IPS-NIHi7 (cell line): ENCODE data around the gene LRRC45.

ENCODE experiments used
- DNase-seq: peaks from one replicate; pipeline ENCODE4 v3.0.0; 2012; ENCODE audit warnings: mixed read lengths; ENCODE audit errors: extremely low spot score

LRRC45 gene

DNA sequence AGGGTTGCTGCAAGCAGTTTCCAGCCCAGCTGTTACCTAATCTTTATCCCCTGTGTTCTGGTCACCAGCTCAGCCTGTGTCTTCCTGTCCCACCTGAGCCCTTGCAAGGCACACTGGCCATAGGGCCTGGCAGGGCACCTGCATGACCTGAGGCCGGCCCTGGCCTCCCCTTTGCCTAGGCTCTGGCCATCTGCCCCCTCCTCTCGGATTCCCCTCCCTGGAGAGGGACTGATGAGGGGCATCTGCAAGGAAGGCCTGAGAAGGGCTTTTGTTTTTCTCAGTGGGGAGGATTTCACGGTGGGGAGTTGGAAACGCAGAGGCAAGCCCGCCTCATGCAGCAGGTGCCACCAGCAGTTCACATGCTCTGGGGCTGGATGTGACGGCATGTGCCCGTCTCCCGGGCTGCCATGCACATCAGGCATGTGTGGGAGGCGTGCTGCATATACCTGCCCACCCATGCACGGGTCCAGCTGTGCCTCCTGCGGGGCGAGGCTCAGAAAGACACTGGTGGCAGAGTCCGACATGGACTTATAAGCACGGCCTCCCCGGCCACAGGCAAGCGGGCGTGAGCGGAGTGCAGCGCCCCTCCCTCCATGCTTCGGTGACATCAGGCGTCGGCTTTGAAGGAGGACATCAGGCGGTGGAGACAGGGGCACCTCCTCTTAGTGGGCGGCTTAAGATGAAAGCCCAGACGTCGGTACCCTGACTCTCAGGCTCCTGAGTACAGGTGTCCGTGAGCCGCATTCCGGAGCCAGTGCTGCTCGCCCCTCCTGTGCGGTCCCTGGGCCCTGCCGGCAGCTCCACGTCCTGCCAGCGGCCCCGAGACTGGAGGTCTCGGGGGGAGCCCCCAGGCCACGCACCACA lies 29.1 kb upstream of the LRRC45 start:
- DNase-seq = no peak

GRCh38 chr17:81994593-81995462 lies 28.3 kb upstream of the LRRC45 start:
- DNase-seq = no peak

GRCh38 chr17:81995463-81996231 lies 27.5 kb upstream of the LRRC45 start:
- no peak for DNase-seq

DNA sequence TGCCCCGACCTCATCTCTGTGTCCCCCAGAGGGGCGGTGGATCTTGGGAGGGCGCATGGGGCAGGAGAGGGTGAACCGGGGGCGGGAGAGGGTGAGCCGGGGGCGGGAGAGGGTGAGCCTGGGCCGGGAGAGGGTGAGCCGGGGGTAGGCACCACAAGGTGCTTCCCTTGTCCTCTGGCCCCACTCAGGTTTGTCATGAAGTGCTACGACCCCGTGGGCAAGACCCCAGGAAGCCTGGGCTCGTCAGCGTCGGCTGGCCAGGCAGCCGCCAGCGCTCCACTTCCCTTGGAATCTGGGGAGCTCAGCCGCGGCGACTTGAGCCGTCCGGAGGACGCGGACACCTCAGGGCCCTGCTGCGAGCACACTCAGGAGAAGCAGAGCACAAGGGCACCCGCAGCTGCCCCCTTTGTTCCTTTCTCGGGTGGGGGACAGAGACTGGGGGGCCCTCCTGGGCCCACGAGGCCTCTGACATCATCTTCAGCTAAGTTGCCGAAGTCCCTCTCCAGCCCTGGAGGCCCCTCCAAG lies 26.8 kb upstream of the LRRC45 start:
- DNase-seq = no peak

DNA sequence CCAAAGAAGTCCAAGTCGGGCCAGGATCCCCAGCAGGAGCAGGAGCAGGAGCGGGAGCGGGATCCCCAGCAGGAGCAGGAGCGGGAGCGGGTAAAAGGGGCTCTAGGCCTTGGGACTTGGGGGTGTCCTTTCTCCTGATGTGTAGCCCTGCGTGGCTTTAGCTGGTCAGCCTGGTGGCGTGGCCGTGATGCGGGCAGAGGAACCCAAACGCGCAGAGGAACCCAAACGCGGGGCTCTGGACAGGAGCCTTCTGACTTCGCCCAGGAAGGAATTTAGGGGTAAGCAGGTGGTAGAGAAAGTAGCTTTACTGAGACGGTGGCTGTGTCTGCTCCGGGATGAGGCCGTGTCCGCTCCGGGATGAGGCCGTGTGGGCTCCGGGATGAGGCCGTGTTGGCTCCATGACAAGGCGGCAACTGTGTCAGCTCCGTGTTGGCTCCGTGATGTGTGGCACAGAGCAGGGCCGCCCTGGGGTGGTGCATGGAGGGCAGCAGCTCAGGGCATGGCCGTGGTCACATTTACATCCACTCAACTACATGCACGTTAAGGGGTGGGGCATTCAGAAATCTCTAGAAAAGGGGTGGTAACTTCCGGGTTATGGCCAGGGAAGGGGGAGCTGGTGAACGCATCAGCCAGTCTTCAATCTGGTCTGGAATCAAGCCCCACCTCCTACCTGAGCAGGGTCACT lies 26.2 kb upstream of the LRRC45 start:
- no peak for DNase-seq

GRCh38 chr17:81998212-81998611 lies 24.9 kb upstream of the LRRC45 start:
- no peak for DNase-seq

DNA sequence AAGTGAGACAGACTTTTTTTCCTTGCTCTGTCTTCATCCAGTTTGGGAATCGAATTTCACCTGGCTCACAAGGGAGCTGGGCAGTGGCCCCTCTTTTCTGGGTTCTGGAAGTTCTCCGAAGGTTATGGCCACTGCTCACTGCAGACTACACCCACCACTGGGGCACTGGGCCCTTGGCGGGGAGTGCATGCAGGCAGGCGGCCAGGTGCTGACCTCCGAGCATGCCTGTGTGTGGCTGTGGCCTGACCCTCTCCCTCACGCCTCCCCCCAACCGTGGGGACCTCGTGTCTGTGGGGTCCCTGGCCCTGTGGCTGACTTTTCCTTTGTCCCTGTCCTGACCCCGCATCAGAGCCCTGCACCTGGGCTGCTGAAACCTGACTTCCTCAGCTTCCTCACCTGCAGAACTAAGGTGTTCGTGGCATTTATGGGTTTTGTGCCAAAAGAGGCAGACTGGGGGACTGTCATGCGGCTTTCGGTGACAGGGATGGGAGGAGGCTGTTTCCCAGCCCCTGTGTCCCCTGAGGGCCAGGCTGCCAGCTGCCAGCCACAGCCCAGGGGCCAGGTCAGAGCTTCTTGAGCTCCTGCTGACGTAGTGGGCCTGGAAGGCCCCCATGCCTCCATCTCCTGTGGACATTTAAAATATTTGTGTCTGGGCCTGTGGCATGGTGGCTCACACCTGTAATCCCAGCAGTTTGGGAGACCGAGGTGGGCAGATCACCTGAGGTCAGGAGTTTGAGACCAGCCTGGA lies 24.2 kb upstream of the LRRC45 start:
- no peak for DNase-seq

DNA sequence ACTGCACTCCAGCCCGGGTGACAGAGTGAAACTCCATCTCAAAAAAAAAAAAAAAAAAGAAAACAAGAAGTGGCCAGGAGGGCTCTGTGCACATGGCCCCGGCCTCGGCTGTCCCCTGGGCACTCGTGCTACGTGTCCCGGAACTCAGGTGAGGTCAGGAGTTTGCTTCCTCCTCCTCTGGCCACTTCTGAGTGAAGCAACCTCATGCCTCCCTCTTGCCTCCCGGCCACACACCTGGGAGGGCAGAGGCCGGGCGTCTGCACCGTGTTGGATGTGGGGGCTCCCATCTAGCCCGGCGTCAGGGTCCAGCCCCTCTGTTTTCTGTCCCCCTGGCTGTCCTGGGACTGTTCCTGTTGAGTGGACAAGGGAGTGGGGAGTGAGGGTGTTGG lies 23.5 kb upstream of the LRRC45 start:
- DNase-seq = no peak

- no peak for DNase-seq
Measured at GRCh38 chr17:81999976-82000802, 22.9 kb upstream of the LRRC45 start.

GRCh38 chr17:82000803-82001570 lies 22.1 kb upstream of the LRRC45 start:
- no peak for DNase-seq

DNA sequence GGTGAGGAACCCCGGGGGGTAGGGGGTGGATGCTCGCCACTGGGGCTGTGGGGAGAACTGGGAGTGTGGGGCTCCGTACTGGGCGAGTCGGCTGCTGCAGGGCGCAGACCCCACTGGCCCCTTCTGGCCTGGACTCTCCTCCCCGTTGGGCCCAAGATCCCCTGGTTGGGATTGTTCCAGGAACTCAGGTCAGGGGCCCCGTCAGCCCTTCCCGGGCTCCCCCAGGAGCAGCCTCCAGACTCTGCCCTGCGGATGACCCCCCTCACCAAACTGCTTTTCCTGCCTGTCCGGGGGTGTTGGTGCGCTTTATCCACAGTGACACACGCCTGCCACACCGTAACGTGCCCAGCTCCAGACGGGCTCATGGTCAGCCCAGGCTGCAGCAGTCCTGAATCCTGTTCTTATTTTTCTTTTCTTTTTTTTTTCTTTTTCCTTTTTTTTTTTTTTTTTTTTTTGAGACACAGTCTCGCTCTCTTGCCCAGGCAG lies 21.5 kb upstream of the LRRC45 start:
- no peak for DNase-seq

DNA sequence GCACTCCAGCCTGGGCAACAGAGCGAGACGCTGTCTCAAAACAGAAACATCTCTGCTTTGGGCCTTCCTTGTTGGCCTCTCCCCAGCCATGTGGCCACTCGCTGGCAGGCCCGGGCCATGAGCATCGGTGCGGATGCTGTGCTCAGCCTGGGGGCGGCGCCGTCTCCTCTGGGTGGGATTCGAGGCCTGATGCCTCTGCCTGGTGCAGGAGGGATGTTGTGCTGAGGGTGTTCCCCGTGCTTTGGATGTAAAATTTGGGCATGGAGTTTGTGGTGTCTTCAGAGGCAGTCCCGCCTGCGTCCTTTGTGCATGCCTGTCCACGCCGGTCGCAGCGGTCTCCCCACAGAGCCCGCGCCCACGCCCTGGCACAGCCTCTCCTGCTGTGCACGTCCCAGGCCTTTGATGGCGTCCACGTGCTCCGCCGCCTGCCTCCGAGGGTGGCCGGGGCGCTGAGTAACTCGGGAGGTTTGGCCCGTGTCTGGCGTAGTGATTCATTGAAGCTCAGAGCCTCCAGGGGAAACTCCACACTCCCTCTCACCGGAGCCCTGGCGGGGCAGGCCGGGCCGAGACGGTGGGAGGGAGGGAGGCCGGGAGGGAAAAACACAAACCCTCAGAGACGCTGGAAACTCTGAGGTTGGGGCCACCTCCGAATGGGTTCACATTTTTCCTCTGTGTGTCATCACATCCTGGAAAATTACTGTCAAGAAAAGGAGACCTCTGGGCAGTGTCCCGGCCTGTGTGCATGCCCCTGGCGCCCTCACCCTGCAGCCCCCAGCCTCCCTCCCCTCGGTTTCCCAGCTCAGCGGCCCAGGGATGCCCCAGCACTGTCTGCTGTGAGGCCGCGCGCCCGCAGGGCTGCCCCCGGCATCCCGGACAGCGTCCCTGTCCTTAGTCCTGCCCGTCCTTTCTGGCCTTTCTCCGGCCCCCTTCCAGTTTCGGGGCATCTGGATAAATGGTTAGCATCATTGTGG lies 19.4 kb upstream of the LRRC45 start:
- peak; percentile 53 for DNase-seq

DNA sequence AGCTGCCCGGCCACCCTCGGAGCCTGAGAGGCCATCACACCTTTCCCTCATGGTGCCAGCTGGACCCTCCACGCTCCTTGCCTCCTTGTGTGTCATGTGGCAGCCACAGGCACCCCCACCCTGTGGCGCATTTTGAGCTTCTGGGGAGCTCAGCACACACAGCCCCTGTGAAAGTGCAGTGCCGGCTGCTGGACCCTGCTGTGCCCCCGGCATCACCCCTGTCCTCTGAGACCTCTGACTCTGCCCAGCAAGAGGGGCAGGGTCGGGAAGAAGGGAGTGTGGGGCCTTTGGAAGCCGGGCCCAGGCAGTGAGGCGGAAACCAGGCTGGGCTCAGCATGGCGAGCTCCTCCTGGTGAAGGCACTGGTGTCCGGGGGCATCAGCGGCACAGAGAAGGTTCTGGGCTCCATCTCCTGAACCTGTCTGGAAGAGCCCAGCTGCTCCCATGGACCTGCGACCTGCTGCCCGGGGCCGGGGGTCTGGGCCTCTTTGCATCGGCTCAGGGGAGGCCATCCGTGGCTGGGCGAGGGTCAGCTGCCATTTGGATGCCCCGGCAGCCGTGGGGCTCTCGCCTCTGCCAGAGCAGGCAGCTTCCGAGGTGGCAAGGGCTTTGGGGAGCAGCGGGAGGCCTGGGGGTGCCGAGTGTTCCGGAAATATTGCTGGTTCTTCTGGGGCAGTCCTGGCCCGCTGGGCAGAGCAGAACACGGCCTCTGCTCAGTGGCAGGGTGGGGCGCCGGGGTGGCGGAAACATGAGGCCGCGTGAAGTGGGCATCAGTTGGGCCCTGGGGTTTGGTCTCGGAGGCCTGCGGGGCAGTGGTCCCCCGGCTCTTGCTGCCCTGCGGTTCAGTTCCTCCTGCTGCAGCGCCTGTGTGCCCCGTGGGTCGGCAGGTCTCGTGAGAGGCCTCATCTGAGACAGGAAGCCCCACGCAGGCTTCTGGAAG lies 18.3 kb upstream of the LRRC45 start:
- DNase-seq = no peak

- no peak for DNase-seq
Measured at GRCh38 chr17:82005701-82006348, 17.3 kb upstream of the LRRC45 start.

DNA sequence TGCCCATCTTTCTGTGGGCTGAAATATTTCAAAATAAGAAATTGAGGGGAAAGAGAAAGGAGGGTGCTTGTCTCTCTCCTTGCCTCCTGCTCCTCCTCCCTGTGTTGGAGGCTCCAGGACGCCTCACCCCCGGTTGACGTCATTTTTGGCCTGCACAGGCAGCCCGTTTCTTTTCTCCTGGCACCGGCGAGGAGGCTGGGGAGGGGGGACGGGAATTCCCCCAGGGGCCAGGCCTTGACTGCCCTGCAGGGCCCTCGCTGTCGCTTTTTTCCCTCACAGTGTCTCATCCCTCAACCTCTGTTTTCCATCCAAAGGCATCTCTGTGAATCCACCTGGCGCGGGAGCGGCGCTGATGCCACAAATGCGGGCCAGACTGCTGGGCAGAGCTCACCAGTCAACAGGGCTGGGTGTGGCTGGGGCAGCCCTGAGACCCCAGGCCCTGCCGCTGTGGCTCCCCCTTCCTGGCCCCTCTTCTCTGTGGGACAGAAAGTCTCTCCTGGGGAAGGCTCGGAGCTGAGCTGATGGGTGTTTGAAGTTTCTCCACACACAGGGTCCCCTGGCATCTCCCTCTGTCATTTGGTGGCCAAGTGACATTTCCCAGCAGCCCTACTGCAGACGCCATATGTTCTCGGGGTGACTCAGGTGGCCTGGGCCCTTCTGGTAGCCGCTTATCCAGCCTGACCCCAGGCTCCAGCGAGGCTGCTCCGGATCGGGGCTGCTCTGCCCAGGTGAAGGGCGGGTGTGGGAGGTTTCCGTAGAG lies 16.5 kb upstream of the LRRC45 start:
- no peak for DNase-seq
